Muscle of leg (tissue), 11 donors: ENCODE data around the gene CRELD1. TPM values are rescaled to one million over a fixed set of nuclear protein-coding genes. Genes with fewer than 3 reads are reported as not detected.
A peak's percentile ranks its signal among the peaks of the same experiment; 100 is the strongest.

Experiments
- DNase-seq: peaks from one replicate; pipeline ENCODE4 v3.0.0; 2013
- H3K27ac ChIP-seq: one replicate; pipeline ENCODE4 v1.5.1; 2013; ENCODE audit warnings: mild to moderate bottlenecking, low read length, control low read depth
- H3K27me3 ChIP-seq: one replicate; pipeline ENCODE4 v1.6.1; 2013; ENCODE audit warnings: low read length; ENCODE audit not compliant: control insufficient read depth, insufficient read depth
- H3K36me3 ChIP-seq: one replicate; pipeline ENCODE4 v1.6.1; 2013; ENCODE audit warnings: low read length; ENCODE audit not compliant: control insufficient read depth, insufficient read depth
- H3K4me1 ChIP-seq: one replicate; pipeline ENCODE4 v1.6.1; 2013; ENCODE audit warnings: low read length; ENCODE audit not compliant: control insufficient read depth, insufficient read depth
- H3K4me3 ChIP-seq: one replicate; pipeline ENCODE4 v1.5.1; 2013; ENCODE audit warnings: low read length, control low read depth
- H3K9me3 ChIP-seq: replicated peaks from 2 replicates; pipeline ENCODE4 v1.6.1; 2013; ENCODE audit warnings: low read depth, low read length; ENCODE audit not compliant: control insufficient read depth
- WGBS: methylation state at CpG from one replicate; pipeline ENCODE4 v1.1.5; 2013; ENCODE audit warnings: missing lambda C conversion rate; ENCODE audit not compliant: insufficient coverage; 5-methylcytosine and 5-hydroxymethylcytosine counted together
- polyA plus RNA-seq, 8 donors: library from polyadenylated mRNA; unstranded; fragments of 120-200 nt; gene quantifications; one replicate each; pipeline versions ENCODE4 v1.2.1 to v1.2.3, GENCODE V29; 2013; ENCODE audit warnings: inconsistent platforms in 1 of 8, low replicate concordance in 1 of 8; ENCODE audit not compliant: insufficient read length in 8 of 8, insufficient read depth in 1 of 8
- total RNA-seq: library from RNA; stranded (reverse); fragments of 120-200 nt; gene quantifications from one replicate; pipeline ENCODE4 v1.2.4, GENCODE V29; 2013

Gene CRELD1
- total and polyA plus RNA-seq, 9 donors = 22.5 to 42.4 (median 31.9) TPM

DNA sequence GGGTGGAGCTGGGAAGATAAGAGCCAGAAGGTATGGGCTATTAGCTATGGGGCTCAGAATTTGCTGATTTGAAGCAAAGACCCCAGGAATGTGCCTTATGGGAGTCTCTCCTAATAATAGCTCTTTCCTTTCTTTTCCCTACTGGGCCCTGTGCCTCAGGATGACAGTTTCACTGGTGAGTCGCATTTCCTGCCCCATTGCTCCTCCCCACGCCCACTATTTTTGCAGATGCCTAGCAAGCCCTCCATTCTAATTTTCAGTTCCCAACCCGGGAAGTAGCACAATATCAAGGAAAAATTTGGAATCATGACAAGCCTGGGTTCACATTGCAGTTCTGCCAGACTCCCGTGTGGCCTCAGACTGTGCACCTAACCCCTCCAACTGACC, 30.4 kb upstream of the CRELD1 start:
- peaks cover 11% of the 10 kb centered on the region for H3K4me1 ChIP-seq
- peak; percentile 34 for DNase-seq
- WGBS = 20% methylated on average over 3 of the region's 4 CpGs
- no peaks in the 10 kb centered on the region for H3K9me3 ChIP-seq
- H3K27me3 ChIP-seq = no peaks in the 10 kb centered on the region
- no peak overlapping the region for H3K4me3 ChIP-seq
- H3K27ac ChIP-seq = peak overlapping the region; percentile 51
- no peaks in the 10 kb centered on the region for H3K36me3 ChIP-seq

DNA sequence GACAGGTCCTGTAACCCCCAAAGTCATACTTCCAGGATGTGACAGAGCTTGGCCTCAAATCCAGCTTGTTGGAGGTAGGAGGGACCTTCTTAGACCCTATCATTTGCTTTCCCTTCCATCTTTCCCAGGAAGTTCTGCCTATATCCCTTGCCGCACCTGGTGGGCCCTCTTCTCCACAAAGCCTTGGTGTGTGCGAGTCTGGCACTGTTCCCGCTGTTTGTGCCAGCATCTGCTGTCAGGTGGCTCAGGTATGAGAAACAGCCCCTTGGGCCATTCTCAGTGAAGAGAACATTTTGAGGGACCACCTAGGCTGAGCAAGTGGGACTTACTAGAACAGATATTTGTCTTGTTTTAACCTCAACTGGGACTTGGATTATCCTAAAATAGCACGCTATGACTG, 29.7 kb upstream of the CRELD1 start:
- 65% methylated on average over 3 of the region's 4 CpGs for WGBS
- H3K27ac ChIP-seq = no peak overlapping the region
- no peak for DNase-seq

DNA sequence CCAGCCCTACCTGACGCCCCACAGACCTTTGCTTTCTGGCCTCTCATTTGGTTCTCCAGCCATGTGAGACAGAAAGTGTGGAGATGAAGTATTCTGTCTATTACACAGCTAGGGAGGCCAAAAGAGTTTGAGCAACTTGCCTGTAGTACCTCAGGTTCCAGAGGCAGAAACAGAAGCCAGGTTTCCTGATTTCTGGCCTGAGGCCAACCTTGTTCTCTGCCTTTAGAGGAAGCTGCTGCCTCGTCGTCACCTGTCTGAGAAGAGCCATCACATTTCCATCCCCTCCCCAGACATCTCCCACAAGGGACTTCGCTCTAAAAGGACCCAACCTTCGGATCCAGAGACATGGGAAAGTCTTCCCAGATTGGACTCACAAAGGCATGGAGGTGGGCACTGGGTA, 27.2 kb upstream of the CRELD1 start:
- no peaks in the 10 kb centered on the region for H3K9me3 ChIP-seq
- peaks cover 7% of the 10 kb centered on the region for H3K4me1 ChIP-seq
- DNase-seq = no peak
- H3K4me3 ChIP-seq = no peak overlapping the region
- H3K27ac ChIP-seq = no peak overlapping the region
- H3K36me3 ChIP-seq = no peaks in the 10 kb centered on the region
- WGBS = no CpG with 5 or more reads among the region's 5 CpGs
- H3K27me3 ChIP-seq = no peaks in the 10 kb centered on the region

More for the DNA sequence above, 29.7 kb upstream of the CRELD1 start:
- Histone ChIP-seq H3K4me3 (no peak overlapping the region), H3K4me1 (peaks cover 7% of the 10 kb centered on the region), H3K9me3 (no peaks in the 10 kb centered on the region), H3K27me3 (no peaks in the 10 kb centered on the region), H3K36me3 (no peaks in the 10 kb centered on the region)

DNA sequence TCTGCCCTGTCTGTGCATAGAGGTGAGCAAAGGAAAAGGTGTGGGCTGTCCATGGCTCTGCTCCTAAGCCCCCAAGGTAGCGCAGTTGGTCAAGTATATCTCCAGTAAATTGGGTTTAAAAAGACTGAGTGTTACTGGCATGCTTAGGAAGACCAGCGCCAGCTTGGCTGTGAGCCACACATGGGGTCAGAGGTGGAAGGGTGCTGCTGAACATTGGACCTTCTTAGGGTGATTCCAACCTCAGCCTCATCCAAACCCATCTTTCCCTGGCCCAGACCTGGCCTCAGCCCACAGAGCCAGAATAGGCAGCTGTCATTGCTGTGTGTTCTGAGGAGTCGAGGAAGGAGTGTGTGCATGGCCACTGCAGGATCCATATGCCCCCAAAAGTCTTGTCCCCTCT, 25.3 kb upstream of the CRELD1 start:
- Histone ChIP-seq H3K4me1 (no peaks in the 10 kb centered on the region), H3K27ac (no peak overlapping the region), H3K36me3 (no peaks in the 10 kb centered on the region), H3K4me3 (no peak overlapping the region), H3K27me3 (no peaks in the 10 kb centered on the region), H3K9me3 (no peaks in the 10 kb centered on the region)
- DNase-seq = no peak
- 94% methylated on average over 2 of the region's 3 CpGs for WGBS

DNA sequence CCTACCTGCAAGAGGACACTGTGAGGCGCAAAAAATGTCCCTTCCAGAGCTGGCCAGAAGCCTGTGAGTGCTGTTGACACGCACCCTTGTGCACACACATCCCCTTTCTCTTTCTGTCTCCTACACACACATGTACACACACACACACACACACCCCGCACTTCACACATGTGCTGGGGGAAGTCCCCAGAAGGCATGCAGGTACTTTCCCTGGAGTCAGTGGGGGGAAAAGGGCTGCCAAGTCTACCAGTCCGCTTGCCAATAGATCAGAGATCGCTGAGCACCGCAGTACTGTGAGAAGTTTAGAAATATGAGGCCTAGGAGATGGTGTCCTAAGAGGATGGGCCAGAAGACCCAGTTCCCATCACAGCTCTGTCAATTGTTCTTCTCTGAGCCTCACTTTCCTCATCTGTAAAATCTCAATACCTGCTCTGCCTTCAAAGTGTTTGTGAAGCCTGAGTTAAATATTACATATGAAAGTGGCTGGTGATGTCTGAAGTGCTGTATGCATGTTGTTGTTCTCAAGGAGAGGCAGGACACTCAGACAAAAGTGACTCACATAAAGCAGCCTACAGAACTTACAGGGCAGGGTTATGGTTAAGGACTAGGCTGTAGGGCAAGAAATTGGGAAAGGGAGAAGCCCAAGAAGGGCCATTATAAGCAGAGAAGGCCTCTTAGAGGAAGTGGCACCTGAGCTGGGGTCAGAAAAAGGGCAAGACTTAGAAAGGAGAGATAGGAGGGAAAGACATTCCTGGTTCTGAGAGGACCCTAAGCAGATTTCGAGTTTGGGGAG, 24.2 kb upstream of the CRELD1 start:
- H3K9me3 ChIP-seq = no peaks in the 10 kb centered on the region
- WGBS = 84% methylated on average over 3 of the region's 7 CpGs
- H3K4me3 ChIP-seq = no peak overlapping the region
- H3K4me1 ChIP-seq = peaks cover 3% of the 10 kb centered on the region
- no peak for DNase-seq
- no peak overlapping the region for H3K27ac ChIP-seq
- no peaks in the 10 kb centered on the region for H3K36me3 ChIP-seq
- no peaks in the 10 kb centered on the region for H3K27me3 ChIP-seq

DNA sequence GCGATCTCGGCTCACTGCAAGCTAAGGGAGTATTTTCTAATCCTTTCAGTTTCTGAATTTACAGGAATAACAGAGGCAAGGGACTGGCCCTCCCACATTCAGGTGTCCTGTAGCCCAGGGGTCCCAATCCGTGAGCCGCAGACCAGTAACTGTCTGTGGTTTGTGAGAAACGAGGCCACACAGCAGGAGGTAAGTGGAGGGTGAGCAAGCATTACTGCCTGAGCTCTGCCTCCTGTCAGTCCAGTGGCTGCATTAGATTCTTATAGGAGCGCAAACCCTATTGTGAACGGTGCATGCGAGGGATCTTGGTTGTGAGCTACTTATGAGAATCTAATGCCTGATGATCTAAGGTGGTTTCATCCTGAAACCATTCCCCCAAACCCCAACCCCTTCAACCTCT, 21.8 kb upstream of the CRELD1 start:
- Histone ChIP-seq H3K27ac (no peak overlapping the region), H3K36me3 (no peaks in the 10 kb centered on the region), H3K27me3 (no peaks in the 10 kb centered on the region), H3K4me3 (no peak overlapping the region), H3K4me1 (peaks cover 21% of the 10 kb centered on the region), H3K9me3 (no peaks in the 10 kb centered on the region)
- WGBS = 80% methylated on average over 3 of the region's 8 CpGs
- DNase-seq = no peak

DNA sequence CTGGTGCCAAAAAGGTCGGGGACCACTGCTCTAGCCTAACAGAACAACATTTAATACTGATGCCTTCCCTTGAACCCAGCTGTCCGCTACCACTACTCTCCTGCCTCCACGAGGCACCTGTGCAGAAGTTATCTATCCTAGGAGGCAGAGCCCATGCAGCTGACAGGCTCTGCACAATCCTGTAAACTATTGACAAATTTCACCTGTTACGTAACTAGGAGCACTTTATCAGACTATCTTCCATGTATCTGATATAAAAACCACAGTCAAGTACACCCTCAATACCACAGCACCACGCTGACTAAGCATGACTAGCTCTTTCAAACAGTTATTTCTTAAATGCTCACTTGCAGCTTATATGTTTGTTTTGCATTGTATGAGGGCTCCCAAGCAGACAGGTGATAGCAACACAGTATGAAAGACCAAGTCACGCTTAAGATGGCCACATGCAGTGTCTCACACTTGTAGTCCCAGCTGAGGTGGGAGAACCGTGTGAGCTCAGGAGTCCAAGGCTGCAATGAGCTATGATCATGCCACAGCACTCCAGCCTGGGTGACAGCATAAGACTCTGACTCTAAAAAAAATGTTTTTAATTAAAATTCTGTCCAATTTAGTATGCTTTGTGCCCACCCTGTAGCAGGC, 21.2 kb upstream of the CRELD1 start:
- Histone ChIP-seq H3K4me1 (peaks cover 25% of the 10 kb centered on the region), H3K9me3 (no peaks in the 10 kb centered on the region), H3K36me3 (no peaks in the 10 kb centered on the region), H3K27me3 (no peaks in the 10 kb centered on the region), H3K4me3 (no peak overlapping the region), H3K27ac (no peak overlapping the region)
- 78% methylated on average over 5 of the region's 7 CpGs for WGBS
- no peak for DNase-seq

DNA sequence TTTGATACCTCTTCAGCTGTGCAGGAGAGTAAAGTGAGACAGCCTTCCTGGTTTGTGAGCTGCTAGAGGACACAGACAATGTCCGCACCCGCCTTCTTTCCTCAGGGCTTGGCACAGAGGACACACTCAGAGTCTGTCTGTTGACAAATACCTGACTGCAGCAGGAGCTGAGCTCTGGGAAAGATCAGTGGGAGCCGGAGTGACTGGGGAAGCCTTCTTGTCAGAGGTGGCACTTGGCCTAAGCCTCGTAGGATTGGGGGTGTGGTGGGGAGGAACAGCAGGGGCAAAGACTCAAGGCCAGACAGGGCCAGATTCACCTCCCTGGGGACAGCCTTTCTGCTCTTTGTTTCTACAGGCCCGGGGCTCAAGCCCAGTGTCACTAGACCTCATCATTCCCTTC, 20.0 kb upstream of the CRELD1 start:
- Histone ChIP-seq H3K27ac (no peak overlapping the region), H3K4me1 (peaks cover 35% of the 10 kb centered on the region)
- DNase-seq = no peak

DNA sequence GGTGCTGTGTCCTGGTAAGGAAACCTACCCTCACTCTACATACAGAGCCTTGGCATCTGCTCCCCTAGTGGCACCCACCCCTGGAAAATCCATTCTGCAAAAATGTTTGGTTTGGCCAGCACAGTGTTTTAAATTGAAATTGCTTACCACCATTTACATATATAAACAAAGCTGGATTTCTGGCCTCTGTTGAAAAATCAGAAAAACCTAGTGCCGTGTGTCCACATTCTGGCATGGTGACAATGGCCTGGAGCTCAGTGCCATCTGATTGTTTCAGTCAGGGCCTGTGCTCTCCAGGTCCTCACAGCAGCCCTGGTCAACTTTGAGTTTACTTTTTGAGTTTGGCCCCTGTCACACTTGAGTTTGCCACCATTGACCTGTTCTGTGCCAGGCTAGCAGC, 19.6 kb upstream of the CRELD1 start:
- no peak for DNase-seq
- Histone ChIP-seq H3K4me1 (peaks cover 35% of the 10 kb centered on the region), H3K27me3 (no peaks in the 10 kb centered on the region), H3K36me3 (no peaks in the 10 kb centered on the region), H3K4me3 (no peak overlapping the region), H3K27ac (no peak overlapping the region), H3K9me3 (no peaks in the 10 kb centered on the region)
- 40% methylated on average over 1 of the region's 1 CpG for WGBS

More for the DNA sequence above, 20.0 kb upstream of the CRELD1 start:
- no peaks in the 10 kb centered on the region for H3K9me3 ChIP-seq
- no peaks in the 10 kb centered on the region for H3K36me3 ChIP-seq
- no peaks in the 10 kb centered on the region for H3K27me3 ChIP-seq
- WGBS = 83% methylated on average over 4 of the region's 5 CpGs
- H3K4me3 ChIP-seq = no peak overlapping the region

DNA sequence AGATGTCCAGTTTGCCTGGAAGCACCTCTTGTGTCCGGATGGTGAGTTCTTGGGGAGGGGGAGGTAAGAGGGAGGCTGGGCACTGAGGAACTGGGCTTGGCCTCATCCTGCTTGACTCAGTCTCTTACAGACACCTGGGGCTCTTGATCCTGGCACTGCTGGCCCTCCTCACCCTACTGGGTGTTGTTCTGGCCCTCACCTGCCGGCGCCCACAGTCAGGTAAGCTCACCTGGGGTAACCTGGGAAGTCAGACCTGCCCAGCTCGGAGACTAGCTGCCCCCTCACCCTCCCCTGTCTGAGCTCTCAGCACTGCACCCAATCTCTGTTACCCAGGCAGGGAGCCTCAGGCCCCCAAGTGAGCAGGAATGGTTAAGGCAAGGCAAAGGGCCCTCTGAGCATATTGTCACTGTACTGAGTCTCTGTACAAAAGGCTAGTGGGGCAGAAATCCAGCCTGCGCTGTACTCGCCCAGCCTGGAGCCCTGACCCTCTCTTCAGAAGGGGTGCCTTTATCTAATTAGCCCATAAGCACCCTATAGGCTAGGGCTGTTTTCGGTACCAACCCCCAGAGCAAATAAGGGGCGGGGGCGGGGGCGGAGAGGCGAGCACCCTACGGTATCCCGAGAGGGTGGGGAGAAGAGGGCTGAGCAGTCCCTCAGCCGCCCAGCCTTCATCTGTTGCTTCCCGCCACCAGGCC, 18.9 kb upstream of the CRELD1 start:
- Histone ChIP-seq H3K4me1 (peaks cover 35% of the 10 kb centered on the region), H3K4me3 (peak overlapping the region; percentile 33), H3K9me3 (no peaks in the 10 kb centered on the region), H3K27me3 (no peaks in the 10 kb centered on the region), H3K36me3 (no peaks in the 10 kb centered on the region), H3K27ac (peak overlapping the region; percentile 79)
- DNase-seq = no peak
- 19% methylated on average over 12 of the region's 15 CpGs for WGBS
